ENCODE results near the gene PKD1.

The PKD1 gene

GRCh38 chr16:2061023-2061422 lies 74.7 kb downstream of the PKD1 start:
- no peak for TF ChIP-seq CTCF (IDR thresholded peaks at IDR 0.05; ENCODE audit: low read depth, low read length)
- in situ Hi-C loops (cut with HindIII; ENCODE audit: low sequenced_read_pairs) = no loop called here
- no peak for DNase-seq (ENCODE audit: low read depth, low spot score)
- H3K4me3 ChIP-seq (ENCODE audit: low read depth, low read length) = no peak overlapping the region

GRCh38 chr16:2060346-2060745 lies 75.4 kb downstream of the PKD1 start:
- in situ Hi-C loops (cut with HindIII; ENCODE audit: low sequenced_read_pairs) = no loop called here
- DNase-seq (ENCODE audit: low read depth, low spot score) = no peak
- H3K4me3 ChIP-seq (ENCODE audit: low read depth, low read length) = no peak overlapping the region
- no peak for TF ChIP-seq CTCF (IDR thresholded peaks at IDR 0.05; ENCODE audit: low read depth, low read length)

GRCh38 chr16:2058872-2059271 lies 76.8 kb downstream of the PKD1 start:
- no peak overlapping the region for H3K4me3 ChIP-seq (ENCODE audit: low read depth, low read length)
- no peak for TF ChIP-seq CTCF (IDR thresholded peaks at IDR 0.05; ENCODE audit: low read depth, low read length)
- DNase-seq (ENCODE audit: low read depth, low spot score) = no peak
- in situ Hi-C loops (cut with HindIII; ENCODE audit: low sequenced_read_pairs) = no loop called here

- TF ChIP-seq CTCF (IDR thresholded peaks at IDR 0.05; ENCODE audit: low read depth, low read length) = no peak
- DNase-seq (ENCODE audit: low read depth, low spot score) = no peak
- H3K4me3 ChIP-seq (ENCODE audit: low read depth, low read length) = no peak overlapping the region
- in situ Hi-C loops (cut with HindIII; ENCODE audit: low sequenced_read_pairs) = no loop called here
These were observed 77.3 kb downstream of the PKD1 start for GRCh38 chr16:2058420-2058819.

GRCh38 chr16:2057438-2057837 lies 78.3 kb downstream of the PKD1 start:
- no peak for DNase-seq (ENCODE audit: low read depth, low spot score)
- in situ Hi-C loops (cut with HindIII; ENCODE audit: low sequenced_read_pairs) = no loop called here
- no peak for TF ChIP-seq CTCF (IDR thresholded peaks at IDR 0.05; ENCODE audit: low read depth, low read length)
- H3K4me3 ChIP-seq (ENCODE audit: low read depth, low read length) = no peak overlapping the region

GRCh38 chr16:2056681-2057407 lies 78.9 kb downstream of the PKD1 start:
- in situ Hi-C loops (cut with HindIII; ENCODE audit: low sequenced_read_pairs) = no loop called here
- peak; percentile 15 for TF ChIP-seq CTCF (IDR thresholded peaks at IDR 0.05; ENCODE audit: low read depth, low read length)
- DNase-seq (ENCODE audit: low read depth, low spot score) = no peak
- H3K4me3 ChIP-seq (ENCODE audit: low read depth, low read length) = no peak overlapping the region
